Endodermal cell (in vitro differentiated cells): ENCODE results near the gene PMFBP1. TPM values are rescaled to one million over a fixed set of nuclear protein-coding genes. Genes with fewer than 3 reads are reported as not detected.

Source experiments
- DNase-seq: peaks from one replicate; pipeline ENCODE4 v3.0.0-alpha.2; 2017
- H3K27ac ChIP-seq: 2 replicates; pipeline ENCODE4 v1.5.1; 2013; ENCODE audit warnings: mild to moderate bottlenecking, low read depth, low read length, moderate library complexity
- H3K27me3 ChIP-seq: 2 replicates; pipeline ENCODE4 v1.6.1; 2013; ENCODE audit warnings: mild to moderate bottlenecking, low read length, moderate library complexity; ENCODE audit not compliant: insufficient read depth, control insufficient read depth, poor library complexity, severe bottlenecking
- H3K36me3 ChIP-seq: 2 replicates; pipeline ENCODE4 v1.7.0; 2013; ENCODE audit warnings: mild to moderate bottlenecking, low read length, moderate library complexity; ENCODE audit not compliant: control insufficient read depth, insufficient read depth
- H3K4me1 ChIP-seq: one replicate; pipeline ENCODE4 v1.7.0; 2013; ENCODE audit warnings: low read length; ENCODE audit not compliant: control insufficient read depth, insufficient read depth
- H3K4me3 ChIP-seq: 2 replicates; pipeline ENCODE4 v1.5.1; 2013; ENCODE audit warnings: mild to moderate bottlenecking, low read length, moderate library complexity
- H3K9ac ChIP-seq: 2 replicates; pipeline ENCODE4 v1.6.1; 2013; ENCODE audit warnings: mild to moderate bottlenecking, low read length, moderate library complexity; ENCODE audit not compliant: poor library complexity, severe bottlenecking; ENCODE audit errors: extremely low read depth
- H3K9me3 ChIP-seq: 2 replicates; pipeline ENCODE4 v1.6.1; 2013; ENCODE audit warnings: mild to moderate bottlenecking, low read length, moderate library complexity; ENCODE audit not compliant: control insufficient read depth
- H3K27ac Mint-ChIP-seq: 2 replicates; pipeline ENCODE4 v1.8.0; 2020; ENCODE audit warnings: mixed read lengths
- H3K27me3 Mint-ChIP-seq: 2 replicates; pipeline ENCODE4 v1.8.0; 2021; ENCODE audit warnings: mild to moderate bottlenecking, mixed read lengths; ENCODE audit not compliant: insufficient read depth
- H3K36me3 Mint-ChIP-seq: 2 replicates; pipeline ENCODE4 v1.8.0; 2020; ENCODE audit warnings: low read depth, mixed read lengths
- H3K4me1 Mint-ChIP-seq: 2 replicates; pipeline ENCODE4 v1.8.0; 2020; ENCODE audit warnings: mixed read lengths
- H3K4me3 Mint-ChIP-seq: 2 replicates; pipeline ENCODE4 v1.8.0; 2020; ENCODE audit warnings: mild to moderate bottlenecking, moderate library complexity, mixed read lengths
- H3K9me3 Mint-ChIP-seq: 2 replicates; pipeline ENCODE4 v1.8.0; 2020; ENCODE audit warnings: mild to moderate bottlenecking, mixed read lengths
- WGBS, 2 experiments: methylation state at CpG; one replicate each; pipeline versions ENCODE4 v1.1.5 to v1.1.7; 2013; ENCODE audit warnings: missing lambda C conversion rate in 2 of 2, mixed read lengths in 1 of 2; ENCODE audit not compliant: insufficient coverage in 1 of 2, insufficient read length in 1 of 2; 5-methylcytosine and 5-hydroxymethylcytosine counted together
- total RNA-seq, 2 donors: library from RNA; stranded (reverse); fragmentation: NEBNext Ultra II Directional in 1 of 2; extraction: Animal tissue kit (Norgen Biotek cat#: 25700) in 1 of 2; gene quantifications; 2 replicates in 1 of 2; 3 replicates in 1 of 2; pipeline ENCODE4 v1.2.1, GENCODE V29; 2021
- TF ChIP-seq, protein P1 (sequence below): fragments of 200-600 bp; sonication (generic); conservative IDR thresholded peaks from 2 replicates; pipeline ENCODE4 v1.5.0; 2021; ENCODE audit warnings: antibody characterized with exemption, mild to moderate bottlenecking

The PMFBP1 gene
- total RNA-seq, 2 donors from 2014 or later: 2.1 to 4.1 TPM

DNA sequence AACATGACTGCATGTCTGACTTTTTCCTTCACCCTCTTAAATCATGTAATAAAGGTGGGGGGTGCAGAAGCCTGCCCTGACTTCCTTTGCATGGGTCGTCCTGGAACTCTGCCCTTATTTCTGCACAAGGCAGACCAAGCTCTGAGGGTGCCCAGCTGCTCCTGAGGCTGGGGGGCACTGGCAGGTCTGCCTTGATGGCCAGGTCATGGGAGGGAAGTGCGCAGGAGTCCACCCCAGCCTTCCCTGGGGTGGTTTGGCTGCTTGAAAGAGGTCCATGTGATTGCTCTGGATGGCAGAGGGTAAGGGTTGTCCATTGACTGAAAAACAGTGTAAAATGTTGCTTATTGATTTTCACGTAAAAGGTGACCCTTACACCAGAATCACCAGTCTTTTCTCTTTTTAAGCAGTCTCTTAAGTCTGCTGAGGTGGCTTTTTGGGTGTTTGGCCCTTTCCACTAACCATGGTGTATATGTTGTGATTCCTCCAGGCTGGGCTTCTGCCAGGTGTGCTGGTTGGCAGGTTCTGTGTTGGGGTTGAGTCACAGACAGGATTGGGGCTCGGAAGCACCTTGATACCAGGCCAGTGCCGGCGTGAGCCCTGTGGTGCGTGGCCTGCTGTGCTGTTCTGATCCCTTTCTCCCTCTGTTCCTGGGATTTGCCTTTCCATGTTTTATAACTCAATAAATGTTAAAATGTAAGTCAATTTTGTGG is 58.9 kb downstream of the PMFBP1 start:
- Mint-ChIP-seq H3K4me3 (no peak overlapping the region), H3K27ac (no peak overlapping the region), H3K9me3 (peaks cover 3% of the 10 kb centered on the region), H3K27me3 (no peaks in the 10 kb centered on the region), H3K4me1 (peaks cover 2% of the 10 kb centered on the region), H3K36me3 (peaks cover 65% of the 10 kb centered on the region)
- 80 to 90% methylated on average over 1 to 7 of the region's 7 CpGs for WGBS, 2 experiments
- no peak overlapping the region for H3K27ac ChIP-seq
- no peaks in the 10 kb centered on the region for H3K27me3 ChIP-seq
- H3K4me1 ChIP-seq: no peaks in the 10 kb centered on the region
- peaks cover 46% of the 10 kb centered on the region for H3K36me3 ChIP-seq
- TF ChIP-seq, protein P1, sequence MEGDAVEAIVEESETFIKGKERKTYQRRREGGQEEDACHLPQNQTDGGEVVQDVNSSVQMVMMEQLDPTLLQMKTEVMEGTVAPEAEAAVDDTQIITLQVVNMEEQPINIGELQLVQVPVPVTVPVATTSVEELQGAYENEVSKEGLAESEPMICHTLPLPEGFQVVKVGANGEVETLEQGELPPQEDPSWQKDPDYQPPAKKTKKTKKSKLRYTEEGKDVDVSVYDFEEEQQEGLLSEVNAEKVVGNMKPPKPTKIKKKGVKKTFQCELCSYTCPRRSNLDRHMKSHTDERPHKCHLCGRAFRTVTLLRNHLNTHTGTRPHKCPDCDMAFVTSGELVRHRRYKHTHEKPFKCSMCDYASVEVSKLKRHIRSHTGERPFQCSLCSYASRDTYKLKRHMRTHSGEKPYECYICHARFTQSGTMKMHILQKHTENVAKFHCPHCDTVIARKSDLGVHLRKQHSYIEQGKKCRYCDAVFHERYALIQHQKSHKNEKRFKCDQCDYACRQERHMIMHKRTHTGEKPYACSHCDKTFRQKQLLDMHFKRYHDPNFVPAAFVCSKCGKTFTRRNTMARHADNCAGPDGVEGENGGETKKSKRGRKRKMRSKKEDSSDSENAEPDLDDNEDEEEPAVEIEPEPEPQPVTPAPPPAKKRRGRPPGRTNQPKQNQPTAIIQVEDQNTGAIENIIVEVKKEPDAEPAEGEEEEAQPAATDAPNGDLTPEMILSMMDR: no peak
- H3K9ac ChIP-seq: no peak overlapping the region
- no peak for DNase-seq
- no peak overlapping the region for H3K4me3 ChIP-seq
- no peaks in the 10 kb centered on the region for H3K9me3 ChIP-seq

DNA sequence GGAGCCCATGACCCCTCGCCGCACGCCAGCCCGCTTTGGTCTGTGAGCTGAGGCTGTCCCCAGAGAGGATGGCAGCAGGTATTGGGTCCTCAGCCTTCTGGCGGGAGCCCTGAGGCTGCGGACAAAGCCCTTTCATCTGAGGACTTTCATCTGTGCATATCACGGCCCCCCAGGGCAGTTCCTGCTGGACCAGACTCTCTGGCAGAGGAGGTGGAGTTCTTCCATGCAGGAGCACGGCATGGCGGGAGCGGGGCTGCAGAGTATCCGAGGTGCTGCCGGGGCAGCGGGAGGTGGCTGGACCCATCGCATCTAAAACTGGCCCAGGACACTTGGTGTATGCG is 59.5 kb downstream of the PMFBP1 start:
- H3K27me3 Mint-ChIP-seq: no peaks in the 10 kb centered on the region
- WGBS, 2 experiments: 91 to 97% methylated on average over 8 to 15 of the region's 15 CpGs
- no peak overlapping the region for H3K4me3 ChIP-seq
- H3K27me3 ChIP-seq: no peaks in the 10 kb centered on the region
- H3K4me1 Mint-ChIP-seq: peaks cover 2% of the 10 kb centered on the region
- H3K36me3 ChIP-seq: peaks cover 52% of the 10 kb centered on the region
- TF ChIP-seq, protein P1: no peak
- no peak overlapping the region for H3K27ac Mint-ChIP-seq
- peaks cover 71% of the 10 kb centered on the region for H3K36me3 Mint-ChIP-seq
- H3K9ac ChIP-seq: no peak overlapping the region
- H3K9me3 ChIP-seq: no peaks in the 10 kb centered on the region
- no peak for DNase-seq
- no peak overlapping the region for H3K27ac ChIP-seq
- no peak overlapping the region for H3K4me3 Mint-ChIP-seq
- H3K4me1 ChIP-seq: no peaks in the 10 kb centered on the region
- peaks cover 3% of the 10 kb centered on the region for H3K9me3 Mint-ChIP-seq

DNA sequence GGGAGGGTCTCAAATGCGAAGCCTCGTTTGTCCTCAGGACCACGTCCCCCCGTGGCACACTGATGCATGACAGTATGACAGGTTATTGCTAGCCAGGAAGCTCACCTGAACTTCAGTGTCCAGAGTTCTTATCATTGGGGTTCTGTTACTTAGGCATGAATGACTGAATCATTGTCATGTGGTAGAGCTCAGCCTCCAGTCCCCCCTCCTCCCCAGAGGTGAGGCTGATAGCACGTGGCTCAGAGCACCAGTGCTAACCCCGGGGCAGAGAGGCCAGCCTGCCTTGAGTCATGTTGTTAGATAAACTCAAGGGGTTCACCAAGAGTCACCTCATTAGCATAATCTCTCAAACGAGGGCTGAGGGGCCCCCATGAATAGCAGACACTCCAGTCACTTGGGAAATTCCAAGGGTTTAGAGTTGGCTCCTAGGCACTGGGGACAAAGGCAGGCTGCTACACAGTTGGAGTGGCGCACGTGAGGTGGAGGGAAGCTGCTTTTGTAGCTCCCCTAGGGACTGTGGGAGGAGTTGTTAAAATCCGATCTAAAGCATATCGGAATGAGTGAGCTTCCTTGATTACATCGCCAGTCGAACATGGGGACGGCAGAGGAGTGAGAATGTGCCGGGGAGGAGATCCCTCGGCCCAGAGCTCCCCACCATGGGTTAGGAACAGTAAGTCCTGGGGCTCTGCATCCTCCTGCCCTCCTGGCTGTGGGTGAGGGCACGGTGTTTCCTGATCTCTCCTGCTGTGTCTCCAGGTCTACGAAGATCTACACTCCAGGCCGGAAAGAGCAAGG is 60.1 kb downstream of the PMFBP1 start:
- no peaks in the 10 kb centered on the region for H3K9me3 ChIP-seq
- no peaks in the 10 kb centered on the region for H3K4me1 ChIP-seq
- H3K9me3 Mint-ChIP-seq: peaks cover 3% of the 10 kb centered on the region
- H3K4me3 Mint-ChIP-seq: no peak overlapping the region
- WGBS, 2 experiments: 83 to 90% methylated on average over 13 to 19 of the region's 19 CpGs
- no peaks in the 10 kb centered on the region for H3K27me3 ChIP-seq
- DNase-seq: no peak
- H3K9ac ChIP-seq: no peak overlapping the region
- peaks cover 2% of the 10 kb centered on the region for H3K4me1 Mint-ChIP-seq
- H3K36me3 Mint-ChIP-seq: peaks cover 77% of the 10 kb centered on the region
- H3K27me3 Mint-ChIP-seq: no peaks in the 10 kb centered on the region
- peaks cover 52% of the 10 kb centered on the region for H3K36me3 ChIP-seq
- H3K27ac ChIP-seq: peak overlapping the region; percentile 17
- H3K4me3 ChIP-seq: no peak overlapping the region
- H3K27ac Mint-ChIP-seq: no peak overlapping the region
- TF ChIP-seq, protein P1: no peak
